ENCODE results near the gene BUD31. TPM values are rescaled to one million over a fixed set of nuclear protein-coding genes. Genes with fewer than 3 reads are reported as not detected.

Gene BUD31
- total and polyA plus RNA-seq, 2 of the 13 experiments (the other 11 are each of a cell fraction or from before 2014, with no cell fraction given), result 35.1 to 79.1 TPM

GRCh38 chr7:99380823-99381663 is 27.7 kb upstream of the BUD31 start (continued):
- TF ChIP-seq TFDP2 (CRISPR knock-in tag; IDR thresholded peaks at IDR 0.05) (no peak), ZNF414 (CRISPR knock-in tag; IDR thresholded peaks at IDR 0.05) (no peak), ATF3 (CRISPR knock-in tag; IDR thresholded peaks at IDR 0.05) (no peak), ZNF598 (CRISPR knock-in tag; IDR thresholded peaks at IDR 0.05; ENCODE audit: borderline replicate concordance) (no peak), ZNF296 (CRISPR knock-in tag; conservative IDR thresholded peaks at IDR 0.05) (no peak), PHF20 (CRISPR knock-in tag; IDR thresholded peaks at IDR 0.05) (no peak; the same call in 1 of the 2 replicates), ZNF891 (CRISPR knock-in tag; IDR thresholded peaks at IDR 0.05) (no peak; the same call in 1 of the 2 replicates), LCORL (IDR thresholded peaks at IDR 0.05) (no peak), LCORL (CRISPR knock-in tag; IDR thresholded peaks at IDR 0.05) (peak; percentile 50; the same call in 1 of the 2 replicates), ZNF790 (CRISPR knock-in tag; IDR thresholded peaks at IDR 0.05; ENCODE audit: borderline replicate concordance) (no peak), THAP9 (CRISPR knock-in tag; IDR thresholded peaks at IDR 0.05; ENCODE audit: borderline replicate concordance) (0 out of 2 replicates have a peak, but pooled peaks have one; percentile 12), ZUFSP (CRISPR knock-in tag; IDR thresholded peaks at IDR 0.05; ENCODE audit: borderline replicate concordance) (no peak), NR2C2 (CRISPR knock-in tag; IDR thresholded peaks at IDR 0.05; ENCODE audit: borderline replicate concordance) (peak; percentile 24; the same call in 1 of the 2 replicates), POLR2G (IDR thresholded peaks at IDR 0.05; ENCODE audit: low read depth, low read length) (no peak), KLF15 (CRISPR knock-in tag; IDR thresholded peaks at IDR 0.05; ENCODE audit: borderline replicate concordance) (no peak), ZBTB25 (CRISPR knock-in tag; IDR thresholded peaks at IDR 0.05) (no peak), AGO1 (IDR thresholded peaks at IDR 0.05; ENCODE audit: low read depth, low read length, poor library complexity, severe bottlenecking) (peak; percentile 38), TRIM22 (IDR thresholded peaks at IDR 0.05) (no peak)

Data from HepG2 (cell line).